Activated CD4-positive, alpha-beta T cell treated with anti-CD3 and anti-CD28 coated beads, Interleukin-2, amount 10 ng/mL, durations not matched to agents 24 days and 14 days (primary cell): ENCODE measurements around the gene ADGRG2. TPM values are rescaled to one million over a fixed set of nuclear protein-coding genes. Genes with fewer than 3 reads are reported as not detected.

Source experiments
- DNase-seq: peaks from one replicate; pipeline ENCODE4 v3.0.0; 2022
- H3K27ac Mint-ChIP-seq: one replicate; pipeline ENCODE4 v1.8.0; 2022; ENCODE audit warnings: mild to moderate bottlenecking, mixed read lengths
- H3K27me3 Mint-ChIP-seq: one replicate; pipeline ENCODE4 v1.8.0; 2022; ENCODE audit warnings: mixed read lengths
- H3K36me3 Mint-ChIP-seq: one replicate; pipeline ENCODE4 v1.8.0; 2022; ENCODE audit warnings: low read depth, mild to moderate bottlenecking, mixed read lengths
- H3K4me1 Mint-ChIP-seq: one replicate; pipeline ENCODE4 v1.8.0; 2021; ENCODE audit warnings: mixed read lengths
- H3K4me3 Mint-ChIP-seq: one replicate; pipeline ENCODE4 v1.8.0; 2022; ENCODE audit warnings: mild to moderate bottlenecking, moderate library complexity, mixed read lengths
- H3K9me3 Mint-ChIP-seq: one replicate; pipeline ENCODE4 v1.8.0; 2021; ENCODE audit warnings: mixed read lengths
- intact Hi-C: fragments of 100-400 bp; cut with micrococcal nuclease; formaldehyde crosslinking; loops from one replicate; pipeline ENCODE4 v1.15.1; 2023
- total RNA-seq: library from RNA; stranded (reverse); gene quantifications from 2 replicates; pipeline ENCODE4 v1.2.3, GENCODE V29; 2022

Gene ADGRG2
- total RNA-seq, 1 donor from 2014 or later, result not detected

GRCh38 chrX:18971506-18971905 lies 150.8 kb downstream of the ADGRG2 start:
- Mint-ChIP-seq H3K4me3 (no peak overlapping the region), H3K4me1 (no peaks in the 10 kb centered on the region), H3K27ac (no peak overlapping the region), H3K27me3 (peaks cover 1% of the 10 kb centered on the region), H3K9me3 (no peaks in the 10 kb centered on the region), H3K36me3 (peaks cover 2% of the 10 kb centered on the region)
- intact Hi-C loops, result no loop called here
- DNase-seq, result no peak

- peaks cover 1% of the 10 kb centered on the region for H3K27me3 Mint-ChIP-seq
- H3K36me3 Mint-ChIP-seq, result peaks cover 2% of the 10 kb centered on the region
- H3K9me3 Mint-ChIP-seq, result no peaks in the 10 kb centered on the region
- DNase-seq, result no peak
- intact Hi-C loops, result no loop called here
- no peaks in the 10 kb centered on the region for H3K4me1 Mint-ChIP-seq
- H3K4me3 Mint-ChIP-seq, result no peak overlapping the region
- H3K27ac Mint-ChIP-seq, result no peak overlapping the region
These were observed 151.8 kb downstream of the ADGRG2 start for GRCh38 chrX:18970465-18970864.

GRCh38 chrX:18966624-18967023 lies 155.6 kb downstream of the ADGRG2 start:
- Mint-ChIP-seq H3K4me3 (no peak overlapping the region), H3K27ac (no peak overlapping the region), H3K27me3 (no peaks in the 10 kb centered on the region), H3K36me3 (no peaks in the 10 kb centered on the region), H3K4me1 (peaks cover 9% of the 10 kb centered on the region), H3K9me3 (no peaks in the 10 kb centered on the region)
- intact Hi-C loops, result no loop called here
- no peak for DNase-seq

- Mint-ChIP-seq H3K27me3 (no peaks in the 10 kb centered on the region), H3K36me3 (no peaks in the 10 kb centered on the region), H3K27ac (no peak overlapping the region), H3K4me3 (no peak overlapping the region), H3K4me1 (peaks cover 13% of the 10 kb centered on the region), H3K9me3 (no peaks in the 10 kb centered on the region)
- no peak for DNase-seq
- intact Hi-C loops, result no loop called here
These were observed 157.4 kb downstream of the ADGRG2 start for GRCh38 chrX:18964901-18965300.

GRCh38 chrX:18964026-18964425 lies 158.2 kb downstream of the ADGRG2 start:
- H3K27me3 Mint-ChIP-seq, result no peaks in the 10 kb centered on the region
- H3K36me3 Mint-ChIP-seq, result no peaks in the 10 kb centered on the region
- peaks cover 14% of the 10 kb centered on the region for H3K4me1 Mint-ChIP-seq
- no peak overlapping the region for H3K4me3 Mint-ChIP-seq
- H3K9me3 Mint-ChIP-seq, result no peaks in the 10 kb centered on the region
- no peak for DNase-seq
- no peak overlapping the region for H3K27ac Mint-ChIP-seq
- intact Hi-C loops, result no loop called here

GRCh38 chrX:18962329-18962728 lies 159.9 kb downstream of the ADGRG2 start:
- H3K27ac Mint-ChIP-seq, result no peak overlapping the region
- no peak overlapping the region for H3K4me3 Mint-ChIP-seq
- peaks cover 15% of the 10 kb centered on the region for H3K4me1 Mint-ChIP-seq
- no peaks in the 10 kb centered on the region for H3K9me3 Mint-ChIP-seq
- DNase-seq, result no peak
- no peaks in the 10 kb centered on the region for H3K27me3 Mint-ChIP-seq
- intact Hi-C loops, result no loop called here
- H3K36me3 Mint-ChIP-seq, result no peaks in the 10 kb centered on the region

- no peak for DNase-seq
- H3K4me3 Mint-ChIP-seq, result no peak overlapping the region
- H3K27ac Mint-ChIP-seq, result no peak overlapping the region
These were observed 160.6 kb downstream of the ADGRG2 start for GRCh38 chrX:18961686-18962085.

GRCh38 chrX:18956303-18957032 lies 165.8 kb downstream of the ADGRG2 start:
- Mint-ChIP-seq H3K4me3 (no peak overlapping the region), H3K36me3 (peaks cover 4% of the 10 kb centered on the region), H3K9me3 (no peaks in the 10 kb centered on the region), H3K27me3 (no peaks in the 10 kb centered on the region), H3K4me1 (peaks cover 12% of the 10 kb centered on the region), H3K27ac (no peak overlapping the region)
- DNase-seq, result no peak
- intact Hi-C loops, result no loop called here

More at GRCh38 chrX:18961686-18962085, 160.6 kb downstream of the ADGRG2 start:
- no peaks in the 10 kb centered on the region for H3K27me3 Mint-ChIP-seq
- no peaks in the 10 kb centered on the region for H3K36me3 Mint-ChIP-seq
- intact Hi-C loops, result no loop called here
- H3K9me3 Mint-ChIP-seq, result no peaks in the 10 kb centered on the region
- H3K4me1 Mint-ChIP-seq, result peaks cover 15% of the 10 kb centered on the region

- H3K27me3 Mint-ChIP-seq, result no peaks in the 10 kb centered on the region
- no peak overlapping the region for H3K4me3 Mint-ChIP-seq
- peaks cover 6% of the 10 kb centered on the region for H3K36me3 Mint-ChIP-seq
- H3K4me1 Mint-ChIP-seq, result peaks cover 12% of the 10 kb centered on the region
- DNase-seq, result no peak
- intact Hi-C loops, result loop anchor here (2.0 kb wide), 1 partner anchor 29 kb away; the partner anchor contains the start of gene PHKA2
- H3K27ac Mint-ChIP-seq, result no peak overlapping the region
- H3K9me3 Mint-ChIP-seq, result no peaks in the 10 kb centered on the region
These were observed 166.6 kb downstream of the ADGRG2 start for GRCh38 chrX:18955676-18956075.

- Mint-ChIP-seq H3K27ac (no peak overlapping the region), H3K27me3 (no peaks in the 10 kb centered on the region), H3K9me3 (no peaks in the 10 kb centered on the region), H3K4me3 (no peak overlapping the region), H3K36me3 (peaks cover 9% of the 10 kb centered on the region), H3K4me1 (peaks cover 7% of the 10 kb centered on the region)
- intact Hi-C loops, result no loop called here
- no peak for DNase-seq
These were observed 171.2 kb downstream of the ADGRG2 start for GRCh38 chrX:18951032-18951431.

- peaks cover 8% of the 10 kb centered on the region for H3K36me3 Mint-ChIP-seq
- peaks cover 3% of the 10 kb centered on the region for H3K4me1 Mint-ChIP-seq
- H3K4me3 Mint-ChIP-seq, result no peak overlapping the region
- H3K9me3 Mint-ChIP-seq, result no peaks in the 10 kb centered on the region
- no peak overlapping the region for H3K27ac Mint-ChIP-seq
- DNase-seq, result no peak
- no peaks in the 10 kb centered on the region for H3K27me3 Mint-ChIP-seq
- intact Hi-C loops, result no loop called here
These were observed 172.3 kb downstream of the ADGRG2 start for GRCh38 chrX:18949944-18950301.

- H3K36me3 Mint-ChIP-seq, result peaks cover 8% of the 10 kb centered on the region
- H3K9me3 Mint-ChIP-seq, result no peaks in the 10 kb centered on the region
- peaks cover 2% of the 10 kb centered on the region for H3K4me1 Mint-ChIP-seq
- no peak for DNase-seq
- H3K27me3 Mint-ChIP-seq, result no peaks in the 10 kb centered on the region
- H3K4me3 Mint-ChIP-seq, result no peak overlapping the region
- no peak overlapping the region for H3K27ac Mint-ChIP-seq
- intact Hi-C loops, result no loop called here
These were observed 172.9 kb downstream of the ADGRG2 start for GRCh38 chrX:18949291-18949943.

GRCh38 chrX:18946611-18947010 lies 175.7 kb downstream of the ADGRG2 start:
- intact Hi-C loops, result no loop called here
- Mint-ChIP-seq H3K4me1 (no peaks in the 10 kb centered on the region), H3K9me3 (no peaks in the 10 kb centered on the region), H3K36me3 (peaks cover 11% of the 10 kb centered on the region), H3K27ac (no peak overlapping the region), H3K4me3 (no peak overlapping the region), H3K27me3 (no peaks in the 10 kb centered on the region)
- DNase-seq, result no peak

GRCh38 chrX:18946157-18946556 lies 176.1 kb downstream of the ADGRG2 start:
- H3K9me3 Mint-ChIP-seq, result no peaks in the 10 kb centered on the region
- DNase-seq, result no peak
- intact Hi-C loops, result no loop called here
- no peak overlapping the region for H3K27ac Mint-ChIP-seq
- no peaks in the 10 kb centered on the region for H3K27me3 Mint-ChIP-seq
- H3K4me1 Mint-ChIP-seq, result no peaks in the 10 kb centered on the region
- H3K36me3 Mint-ChIP-seq, result peaks cover 11% of the 10 kb centered on the region
- no peak overlapping the region for H3K4me3 Mint-ChIP-seq
